Measurements from ENCODE around the gene RRAGC. TPM values are rescaled to one million over a fixed set of nuclear protein-coding genes. Genes with fewer than 3 reads are reported as not detected.

The RRAGC gene
- total and polyA plus RNA-seq, 2 donors from 2014 or later: 22.9 to 27.3 TPM

- TF ChIP-seq, protein P1, sequence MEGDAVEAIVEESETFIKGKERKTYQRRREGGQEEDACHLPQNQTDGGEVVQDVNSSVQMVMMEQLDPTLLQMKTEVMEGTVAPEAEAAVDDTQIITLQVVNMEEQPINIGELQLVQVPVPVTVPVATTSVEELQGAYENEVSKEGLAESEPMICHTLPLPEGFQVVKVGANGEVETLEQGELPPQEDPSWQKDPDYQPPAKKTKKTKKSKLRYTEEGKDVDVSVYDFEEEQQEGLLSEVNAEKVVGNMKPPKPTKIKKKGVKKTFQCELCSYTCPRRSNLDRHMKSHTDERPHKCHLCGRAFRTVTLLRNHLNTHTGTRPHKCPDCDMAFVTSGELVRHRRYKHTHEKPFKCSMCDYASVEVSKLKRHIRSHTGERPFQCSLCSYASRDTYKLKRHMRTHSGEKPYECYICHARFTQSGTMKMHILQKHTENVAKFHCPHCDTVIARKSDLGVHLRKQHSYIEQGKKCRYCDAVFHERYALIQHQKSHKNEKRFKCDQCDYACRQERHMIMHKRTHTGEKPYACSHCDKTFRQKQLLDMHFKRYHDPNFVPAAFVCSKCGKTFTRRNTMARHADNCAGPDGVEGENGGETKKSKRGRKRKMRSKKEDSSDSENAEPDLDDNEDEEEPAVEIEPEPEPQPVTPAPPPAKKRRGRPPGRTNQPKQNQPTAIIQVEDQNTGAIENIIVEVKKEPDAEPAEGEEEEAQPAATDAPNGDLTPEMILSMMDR (IDR thresholded peaks at IDR 0.05; ENCODE audit: borderline replicate concordance, extremely low read depth, insufficient read depth): no peak
- H3K4me1 ChIP-seq (ENCODE audit: control insufficient read depth in 2 of 3, insufficient read depth in 2 of 3, low read depth in 1 of 3, low read length in 3 of 3): no peaks in the 10 kb centered on the region
- DNase-seq (no peak), FAIRE-seq (no peak)
- no peaks in the 10 kb centered on the region for H3K27me3 ChIP-seq (ENCODE audit: control insufficient read depth, insufficient read depth, low read length)
- H3K9ac ChIP-seq (ENCODE audit: low read length in 3 of 3): no peak overlapping the region
- H3K4me3 ChIP-seq (ENCODE audit: low read length in 3 of 3): no peak overlapping the region
- no peaks in the 10 kb centered on the region for H3K9me3 ChIP-seq (ENCODE audit: control insufficient read depth in 2 of 3, insufficient read depth in 1 of 3, low read length in 3 of 3)
- H3K27ac ChIP-seq (ENCODE audit: low read depth in 2 of 2, low read length in 2 of 2): no peak overlapping the region
- intact Hi-C loops (cut with DNase I): loop anchor here (10.0 kb wide), 1 partner anchor 798 kb away; no protein-coding TSS in a partner anchor
- H3K36me3 ChIP-seq (ENCODE audit: control insufficient read depth in 2 of 3, insufficient read depth in 3 of 3, low read length in 3 of 3): no peaks in the 10 kb centered on the region
Measured at GRCh38 chr1:38832370-38832734, 27.2 kb downstream of the RRAGC start.

- H3K36me3 ChIP-seq (ENCODE audit: control insufficient read depth in 2 of 3, insufficient read depth in 3 of 3, low read length in 3 of 3): no peaks in the 10 kb centered on the region
- no peak for DNase-seq
- TF ChIP-seq, protein P1 (IDR thresholded peaks at IDR 0.05; ENCODE audit: borderline replicate concordance, extremely low read depth, insufficient read depth): no peak
- H3K27ac ChIP-seq (ENCODE audit: low read depth in 2 of 2, low read length in 2 of 2): no peak overlapping the region
- no peak for FAIRE-seq
- no peaks in the 10 kb centered on the region for H3K9me3 ChIP-seq (ENCODE audit: control insufficient read depth in 2 of 3, insufficient read depth in 1 of 3, low read length in 3 of 3)
- no peaks in the 10 kb centered on the region for H3K27me3 ChIP-seq (ENCODE audit: control insufficient read depth, insufficient read depth, low read length)
- no peak overlapping the region for H3K4me3 ChIP-seq (ENCODE audit: low read length in 3 of 3)
- no peaks in the 10 kb centered on the region for H3K4me1 ChIP-seq (ENCODE audit: control insufficient read depth in 2 of 3, insufficient read depth in 2 of 3, low read depth in 1 of 3, low read length in 3 of 3)
- H3K9ac ChIP-seq (ENCODE audit: low read length in 3 of 3): no peak overlapping the region
- intact Hi-C loops (cut with DNase I): loop anchor here (10.0 kb wide), 1 partner anchor 797 kb away; no protein-coding TSS in a partner anchor
Measured at GRCh38 chr1:38831731-38832369, 27.7 kb downstream of the RRAGC start.

- no peaks in the 10 kb centered on the region for H3K27me3 ChIP-seq (ENCODE audit: control insufficient read depth, insufficient read depth, low read length)
- no peak overlapping the region for H3K4me3 ChIP-seq (ENCODE audit: low read length in 3 of 3)
- H3K9me3 ChIP-seq (ENCODE audit: control insufficient read depth in 2 of 3, insufficient read depth in 1 of 3, low read length in 3 of 3): no peaks in the 10 kb centered on the region
- no peaks in the 10 kb centered on the region for H3K36me3 ChIP-seq (ENCODE audit: control insufficient read depth in 2 of 3, insufficient read depth in 3 of 3, low read length in 3 of 3)
- TF ChIP-seq, protein P1 (IDR thresholded peaks at IDR 0.05; ENCODE audit: borderline replicate concordance, extremely low read depth, insufficient read depth): no peak
- DNase-seq (no peak), FAIRE-seq (no peak)
- intact Hi-C loops (cut with DNase I): no loop called here
- H3K9ac ChIP-seq (ENCODE audit: low read length in 3 of 3): no peak overlapping the region
- H3K4me1 ChIP-seq (ENCODE audit: control insufficient read depth in 2 of 3, insufficient read depth in 2 of 3, low read depth in 1 of 3, low read length in 3 of 3): no peaks in the 10 kb centered on the region
- H3K27ac ChIP-seq (ENCODE audit: low read depth in 2 of 2, low read length in 2 of 2): no peak overlapping the region
Measured at GRCh38 chr1:38829368-38829767, 30.2 kb downstream of the RRAGC start.

DNA sequence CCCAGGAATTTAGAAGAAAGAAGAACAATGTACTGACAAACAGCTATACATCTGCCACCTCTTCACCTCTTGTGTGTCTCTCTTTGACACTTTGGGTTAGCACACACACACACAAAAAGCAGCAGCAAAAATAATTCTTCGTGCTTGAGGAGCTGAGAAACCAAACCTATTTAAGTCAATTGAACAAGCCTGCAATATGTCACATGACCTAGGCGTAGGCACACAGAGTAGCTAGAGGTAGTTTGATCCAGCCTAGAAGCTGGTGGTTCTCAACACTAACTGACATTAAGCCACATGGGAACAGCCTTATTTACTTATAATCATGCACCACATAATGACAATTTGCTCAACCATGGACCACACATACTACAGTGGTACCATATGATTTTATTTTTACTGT lies 32.3 kb downstream of the RRAGC start:
- Histone ChIP-seq H3K27ac (ENCODE audit: low read depth in 2 of 2, low read length in 2 of 2) (no peak overlapping the region), H3K9me3 (ENCODE audit: control insufficient read depth in 2 of 3, insufficient read depth in 1 of 3, low read length in 3 of 3) (no peaks in the 10 kb centered on the region), H3K4me3 (ENCODE audit: low read length in 3 of 3) (no peak overlapping the region), H3K27me3 (ENCODE audit: control insufficient read depth, insufficient read depth, low read length) (no peaks in the 10 kb centered on the region), H3K36me3 (ENCODE audit: control insufficient read depth in 2 of 3, insufficient read depth in 3 of 3, low read length in 3 of 3) (no peaks in the 10 kb centered on the region), H3K4me1 (ENCODE audit: control insufficient read depth in 2 of 3, insufficient read depth in 2 of 3, low read depth in 1 of 3, low read length in 3 of 3) (no peaks in the 10 kb centered on the region), H3K9ac (ENCODE audit: low read length in 3 of 3) (no peak overlapping the region)
- TF ChIP-seq, protein P1 (IDR thresholded peaks at IDR 0.05; ENCODE audit: borderline replicate concordance, extremely low read depth, insufficient read depth): no peak
- DNase-seq (no peak), FAIRE-seq (no peak)
- intact Hi-C loops (cut with DNase I): no loop called here
